A204.1 (cell line): ENCODE data around the gene METTL25.

Source experiments
- FAIRE-seq: peaks from 2 replicates; lab custom pipeline; 2012; peaks lifted over from hg19 to GRCh38; lab: Jason Lieb, UNC

METTL25 gene

DNA sequence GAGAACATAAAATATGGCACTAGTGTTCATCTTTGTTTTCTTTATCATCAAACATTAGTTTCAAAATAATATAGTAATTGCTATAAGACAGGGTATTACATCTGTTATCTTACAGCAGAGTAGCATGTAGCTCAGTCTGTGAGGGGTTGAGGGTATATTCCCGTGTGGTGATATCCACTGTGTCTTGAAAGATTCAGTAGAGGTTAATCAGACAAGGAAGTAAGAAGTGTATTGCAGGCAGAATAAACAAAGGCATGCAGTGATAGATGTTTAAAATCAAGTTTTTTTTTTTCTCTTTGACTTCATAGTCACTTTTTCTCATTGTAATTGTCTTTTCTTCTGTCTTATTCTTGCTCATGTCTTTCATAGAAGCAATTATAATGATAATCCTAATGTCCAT lies 48.3 kb downstream of the METTL25 start:
- no peak for FAIRE-seq

- FAIRE-seq: no peak
Observed at GRCh38 chr12:82407481-82407880, 49.2 kb downstream of the METTL25 start.

DNA sequence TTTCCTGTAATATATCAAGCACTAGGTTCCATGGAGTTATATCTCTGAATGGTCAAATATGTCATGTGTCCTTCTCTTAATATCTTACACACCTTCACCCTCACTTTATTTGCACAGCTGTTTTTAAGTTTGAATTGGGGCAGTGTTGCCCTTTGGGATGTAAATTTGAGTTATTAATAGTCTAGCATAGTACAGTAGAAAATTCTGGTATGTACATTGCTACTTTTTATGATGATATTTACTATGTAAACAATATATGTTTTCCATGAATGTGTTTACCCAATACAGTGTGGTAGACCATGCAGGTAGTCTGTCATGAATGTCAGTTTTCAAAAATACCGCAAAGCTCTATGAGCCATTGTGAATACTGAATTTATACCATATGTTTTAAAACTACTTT lies 50.5 kb downstream of the METTL25 start:
- FAIRE-seq: no peak

DNA sequence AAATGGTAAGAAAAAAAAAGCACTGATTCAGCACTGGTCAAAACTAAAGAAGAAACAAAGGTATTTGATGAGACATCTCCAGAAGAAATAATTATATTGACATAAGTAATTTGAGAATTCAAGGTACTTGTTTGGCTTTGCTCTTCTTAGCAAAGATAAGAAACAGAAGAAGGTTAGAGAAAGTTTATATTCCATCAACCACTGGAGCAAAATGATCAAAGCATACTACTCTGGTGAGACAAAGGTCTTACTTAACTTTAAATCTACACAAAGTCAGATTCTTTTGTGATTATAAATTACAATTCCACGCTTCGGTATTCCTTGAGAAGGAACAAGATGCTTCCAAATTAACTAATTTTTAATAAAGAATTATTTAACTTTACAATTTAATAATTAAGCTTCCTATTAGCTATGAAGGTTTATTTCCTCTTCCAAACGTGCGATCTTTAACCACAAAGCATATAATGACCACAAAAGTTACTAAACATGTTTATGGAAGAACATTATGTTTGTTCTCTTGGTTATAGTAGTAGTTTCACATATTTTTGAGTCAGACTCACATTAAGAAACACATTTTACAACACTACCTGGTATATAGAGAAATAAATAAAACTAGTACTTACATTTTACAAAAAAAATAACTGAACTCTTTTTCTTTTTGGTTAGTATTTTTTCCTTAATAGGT lies 53.4 kb downstream of the METTL25 start:
- no peak for FAIRE-seq

DNA sequence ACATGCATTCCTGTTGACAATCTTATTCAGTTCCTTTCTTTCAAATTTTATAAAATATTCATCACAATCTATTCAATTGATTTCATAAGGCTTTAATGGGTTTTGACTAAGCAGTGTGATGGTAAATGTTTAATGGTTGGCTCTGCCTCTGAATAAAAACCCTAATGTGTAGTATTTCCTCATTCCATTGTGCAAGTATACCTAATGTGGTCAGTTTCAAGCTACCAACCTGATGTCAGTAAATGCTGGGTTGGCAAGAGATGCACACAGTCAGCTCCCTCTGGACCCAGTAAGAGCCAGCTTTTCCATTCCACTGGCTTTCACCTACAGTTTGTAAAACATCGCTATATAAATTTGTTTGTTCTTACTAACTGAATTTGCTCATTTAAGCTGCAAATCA lies 53.9 kb downstream of the METTL25 start:
- FAIRE-seq: no peak

- no peak for FAIRE-seq
Observed at GRCh38 chr12:82414044-82414443, 55.7 kb downstream of the METTL25 start.

DNA sequence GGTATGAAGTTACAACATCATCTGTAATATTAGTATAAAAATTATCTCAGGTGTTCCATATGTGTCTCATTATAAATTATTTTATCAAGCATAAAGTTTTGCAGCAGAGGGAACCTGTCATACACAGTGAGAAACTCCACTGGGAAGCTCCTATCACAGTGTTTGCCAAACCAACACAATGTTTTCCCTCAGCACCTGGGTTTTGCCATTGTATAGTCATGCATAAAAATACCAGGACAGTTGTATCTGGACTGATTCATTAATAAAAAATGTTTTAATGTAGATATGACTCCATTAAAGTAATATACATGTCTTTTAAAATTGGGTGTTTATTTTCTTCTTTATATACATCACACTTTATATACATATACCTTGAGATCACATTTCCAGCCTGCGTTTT lies 56.6 kb downstream of the METTL25 start:
- no peak for FAIRE-seq

GRCh38 chr12:82415402-82415801 lies 57.1 kb downstream of the METTL25 start:
- FAIRE-seq: no peak

DNA sequence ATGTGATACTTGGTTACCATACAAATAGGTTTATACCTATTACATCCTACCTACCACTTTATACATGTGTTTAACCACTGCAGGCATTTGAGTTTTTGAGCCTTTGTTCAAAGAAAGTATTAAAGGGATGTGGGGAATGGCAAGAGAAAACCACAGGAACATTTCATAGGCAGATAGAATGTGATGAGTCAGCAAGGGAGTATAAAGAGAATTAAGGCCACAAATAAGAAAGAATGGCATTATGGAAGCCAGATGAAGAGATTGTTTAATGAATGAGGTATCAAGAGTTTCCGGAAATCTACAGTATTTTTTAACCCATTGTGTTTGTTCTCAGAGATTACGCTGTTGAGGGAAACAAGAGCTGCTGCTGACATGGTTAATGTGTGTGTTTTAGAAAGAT lies 66.9 kb downstream of the METTL25 start:
- no peak for FAIRE-seq

DNA sequence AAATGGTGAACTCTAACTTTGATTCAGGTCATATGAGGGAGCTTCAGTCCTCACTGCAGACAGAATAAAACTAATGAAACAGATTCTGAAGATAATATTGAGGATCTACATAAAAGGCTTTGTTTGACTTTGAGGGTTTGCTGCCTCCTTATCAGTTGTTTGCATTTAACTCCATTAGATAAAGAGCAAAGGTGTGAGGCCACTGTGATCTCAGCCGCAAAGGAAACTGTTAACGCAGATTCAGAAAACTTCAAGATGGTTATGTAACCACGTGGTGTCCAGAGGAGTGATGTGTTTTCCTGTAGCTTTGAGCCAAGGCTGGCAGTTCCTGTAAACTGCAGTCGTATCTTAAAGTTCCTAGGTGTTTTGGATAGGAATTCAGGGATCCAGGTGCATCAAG lies 67.8 kb downstream of the METTL25 start:
- no peak for FAIRE-seq

GRCh38 chr12:82426586-82426985 lies 68.3 kb downstream of the METTL25 start:
- no peak for FAIRE-seq

- no peak for FAIRE-seq
Observed at GRCh38 chr12:82430541-82431145, 72.3 kb downstream of the METTL25 start.

DNA sequence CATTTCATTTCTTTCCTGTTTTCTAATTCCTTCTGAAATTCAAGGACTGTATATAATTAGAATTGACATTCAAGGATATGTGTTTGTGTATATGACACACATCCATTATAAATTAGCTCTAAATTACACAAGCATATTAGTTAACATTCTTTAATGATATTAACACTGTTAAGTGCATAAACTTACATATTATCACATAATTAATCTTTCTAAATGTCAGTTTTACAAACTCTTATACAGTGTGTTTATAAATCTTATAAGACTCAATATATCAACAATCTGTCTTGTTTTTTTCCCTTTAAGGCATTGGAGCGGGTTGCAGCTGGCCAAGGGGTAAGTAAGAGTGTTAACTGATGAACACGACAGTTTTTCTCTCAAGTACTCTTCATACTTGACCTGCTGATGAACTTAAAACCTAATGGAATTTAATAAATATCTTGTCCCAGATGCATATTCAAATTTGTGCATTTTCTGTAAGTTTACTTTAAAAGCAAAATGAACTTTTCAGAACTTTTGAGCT lies 76.1 kb downstream of the METTL25 start:
- FAIRE-seq: no peak

DNA sequence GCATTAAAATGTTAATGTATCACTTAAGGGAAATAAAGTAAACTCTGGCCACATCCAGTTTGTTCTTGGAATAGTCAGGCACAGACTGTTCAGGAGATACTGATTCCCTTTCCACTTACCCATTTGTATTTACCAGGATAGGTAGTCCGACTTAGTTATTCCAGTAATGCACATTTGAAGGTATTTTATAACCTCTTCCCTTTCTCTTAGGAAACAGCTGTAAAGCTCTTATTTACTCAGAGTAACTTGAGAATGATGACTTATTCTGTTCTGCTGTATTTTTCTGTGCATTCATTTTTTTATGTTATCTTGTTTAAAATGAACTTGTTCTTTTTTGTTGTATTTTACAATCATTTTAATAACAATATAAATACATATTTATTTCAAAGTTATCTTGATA lies 78.0 kb downstream of the METTL25 start:
- FAIRE-seq: no peak

- no peak for FAIRE-seq
Observed at GRCh38 chr12:82437744-82438143, 79.4 kb downstream of the METTL25 start.

DNA sequence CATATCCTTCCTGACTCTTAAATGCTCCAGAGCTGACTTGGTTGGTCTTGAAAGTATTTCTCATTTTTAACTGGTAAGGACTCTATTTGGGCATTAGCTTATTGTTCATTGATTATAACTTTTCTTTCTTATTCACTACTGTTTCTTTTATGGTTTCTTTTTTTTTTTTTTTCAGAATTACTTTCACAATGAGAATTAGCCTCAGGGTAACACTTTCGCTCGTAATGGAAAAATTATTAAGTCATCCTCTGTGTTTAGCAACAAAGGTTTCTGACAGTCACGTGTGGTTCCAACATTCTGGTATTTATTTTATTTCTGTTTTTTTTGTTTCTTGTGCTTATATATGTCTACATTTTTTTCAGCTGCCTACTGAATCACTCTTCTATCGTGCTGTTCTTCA lies 80.0 kb downstream of the METTL25 start:
- no peak for FAIRE-seq

DNA sequence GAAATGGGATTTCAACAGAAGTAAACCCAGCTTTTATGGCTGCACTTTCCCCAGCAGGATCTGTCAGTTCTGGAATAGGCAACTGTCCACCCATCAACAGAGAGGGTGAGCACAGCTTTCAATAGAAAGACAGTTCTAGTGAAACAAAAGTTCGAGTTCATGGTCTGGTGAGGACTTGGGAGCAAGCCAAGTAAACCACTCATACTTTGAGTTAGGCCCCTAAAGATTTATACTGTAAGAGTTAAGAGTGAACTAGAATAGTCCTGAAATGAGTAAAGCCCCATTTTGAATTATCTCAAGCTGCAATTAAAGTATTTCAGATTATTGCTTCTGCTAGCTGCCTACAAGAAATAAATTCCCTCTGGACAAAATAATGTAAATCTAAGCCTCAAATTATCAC lies 82.6 kb downstream of the METTL25 start:
- FAIRE-seq: no peak

- no peak for FAIRE-seq
Observed at GRCh38 chr12:82448911-82449578, 90.7 kb downstream of the METTL25 start.

GRCh38 chr12:82456633-82457032 lies 98.3 kb downstream of the METTL25 start:
- no peak for FAIRE-seq

DNA sequence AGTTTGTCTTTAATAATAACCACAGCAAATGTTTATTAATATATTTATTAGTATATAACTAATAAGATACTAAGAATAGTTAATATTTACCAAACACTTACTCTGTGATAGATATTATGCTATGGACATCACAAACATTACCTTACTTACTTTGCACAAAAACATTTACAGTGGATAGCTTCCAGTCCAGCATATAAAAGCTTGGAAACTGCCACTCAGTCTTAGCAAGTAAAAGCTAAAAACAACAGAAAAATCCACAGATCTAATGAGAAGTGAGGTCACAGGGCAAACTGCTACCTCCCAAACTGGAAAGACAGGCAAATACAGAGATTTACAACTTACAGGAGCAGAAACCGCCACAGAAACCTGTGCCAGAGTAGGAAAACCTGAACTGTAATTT lies 99.8 kb downstream of the METTL25 start:
- no peak for FAIRE-seq

DNA sequence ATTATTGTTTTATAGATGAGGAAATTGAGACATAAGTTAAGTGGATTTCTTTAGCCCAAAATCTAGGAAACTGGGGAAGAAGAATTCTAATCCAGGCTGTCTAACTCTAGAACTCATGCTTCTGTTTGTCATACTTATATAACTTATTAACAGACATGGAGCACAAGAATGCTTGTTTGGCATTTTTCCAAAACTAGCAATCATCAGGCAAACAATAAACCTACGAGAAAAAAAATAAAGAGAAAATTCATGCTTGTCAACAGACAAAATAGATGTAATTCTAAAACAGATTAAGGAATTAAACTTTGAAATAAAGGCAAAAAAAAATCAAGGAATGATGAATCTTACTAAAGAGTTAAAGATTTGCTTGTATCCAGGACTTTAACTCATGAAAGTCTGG lies 103.1 kb downstream of the METTL25 start:
- FAIRE-seq: no peak

DNA sequence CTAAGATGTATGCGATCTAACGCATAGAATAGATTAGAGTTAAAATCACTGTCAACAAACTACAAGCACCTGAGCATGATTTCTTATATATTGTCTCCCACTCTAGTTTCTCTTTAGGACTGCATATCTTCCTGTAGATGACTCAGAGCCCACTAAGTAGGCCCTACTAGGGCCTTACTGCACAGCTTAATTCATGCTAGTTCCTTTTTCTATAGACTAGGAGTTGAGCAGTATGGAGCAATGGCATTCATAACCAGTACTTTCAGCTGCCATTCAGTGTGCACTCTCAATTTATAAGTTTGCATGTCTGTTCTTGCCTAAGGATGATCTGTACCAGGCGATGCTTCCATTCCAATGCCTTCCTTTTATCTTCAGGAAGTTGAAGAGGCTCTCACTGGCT lies 103.5 kb downstream of the METTL25 start:
- FAIRE-seq: no peak

DNA sequence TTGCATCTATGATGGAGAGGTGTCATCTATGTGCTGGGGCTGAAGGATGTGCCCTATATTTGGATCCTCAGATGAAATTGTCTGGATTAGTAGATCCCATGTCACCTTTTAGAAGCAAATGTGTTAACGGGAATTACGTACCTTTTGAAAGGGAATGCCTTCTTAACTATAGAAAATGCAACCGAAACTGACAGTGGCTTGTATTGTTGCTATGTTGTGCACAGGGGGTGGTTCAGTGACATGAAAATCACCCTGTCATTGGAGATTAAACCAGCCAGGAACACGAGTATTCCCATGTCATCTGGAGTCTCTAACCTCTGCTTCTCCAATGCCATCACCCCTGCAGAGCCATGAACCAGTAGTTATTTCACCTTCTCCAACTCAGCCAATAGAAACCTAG lies 110.2 kb downstream of the METTL25 start:
- no peak for FAIRE-seq
